H1 (cell line): ENCODE measurements around the gene CCDC136. TPM values are rescaled to one million over a fixed set of nuclear protein-coding genes. Genes with fewer than 3 reads are reported as not detected.

ENCODE experiments used
- BCL11A ChIP-seq, 2 experiments: IDR thresholded peaks; one replicate each; pipeline ENCODE4 v1.6.1; 2011; ENCODE audit warnings: low read depth in 2 of 2, low read length in 2 of 2, mild to moderate bottlenecking in 2 of 2
- CHD2 ChIP-seq: IDR thresholded peaks from 2 replicates; pipeline ENCODE4 v1.6.1; 2012; ENCODE audit warnings: low read length, improper control_type of control experiment
- JUND ChIP-seq: IDR thresholded peaks from 2 replicates; pipeline ENCODE4 v1.6.1; 2011; ENCODE audit warnings: mild to moderate bottlenecking, improper control_type of control experiment, low read length
- KDM1A ChIP-seq: fragments of 200-600, 300-600 bp; sonication (generic); IDR thresholded peaks from 2 replicates; pipeline ENCODE4 v1.7.1; 2016; ENCODE audit warnings: mild to moderate bottlenecking, low read length, borderline replicate concordance
- KDM5A ChIP-seq: fragments of 200-600 bp; IDR thresholded peaks from 2 replicates; pipeline ENCODE4 v1.7.1; 2012; ENCODE audit warnings: mild to moderate bottlenecking, low read length, inconsistent platforms, mixed read lengths
- SAP30 ChIP-seq: fragments of 300-600 bp; sonication (generic); IDR thresholded peaks from 2 replicates; pipeline ENCODE4 v1.7.1; 2012; ENCODE audit warnings: low read length, moderate library complexity, mild to moderate bottlenecking, inconsistent platforms; ENCODE audit not compliant: insufficient read depth, insufficient replicate concordance
- SIN3A ChIP-seq, 2 experiments: IDR thresholded peaks in 1 of 2; conservative IDR thresholded peaks in 1 of 2; 2 replicates each; pipeline ENCODE4 v1.6.1; 2011 to 2012; ENCODE audit warnings: low read length in 2 of 2, improper control_type of control experiment in 1 of 2, low read depth in 1 of 2, mild to moderate bottlenecking in 1 of 2
- SUZ12 ChIP-seq: fragments of 200-600 bp; sonication (generic); IDR thresholded peaks from 2 replicates; pipeline ENCODE4 v1.6.1; 2012; ENCODE audit warnings: mild to moderate bottlenecking, inconsistent platforms, low read length, moderate library complexity, mixed read lengths
- TEAD4 ChIP-seq: IDR thresholded peaks from 2 replicates; pipeline ENCODE4 v1.6.1; 2012; ENCODE audit warnings: low read depth, low read length, inconsistent platforms, mixed read lengths
- polyA plus RNA-seq, 7 experiments: library from polyadenylated mRNA; depleted of rRNA in 3 of 7; stranded (reverse) in 5 of 7; unstranded in 2 of 7; fragments of >200 nt in 5 of 7; fragments of 200-250 nt in 2 of 7; gene quantifications; 1 replicate in 5 of 7; 2 replicates in 1 of 7; 4 replicates in 1 of 7; pipeline versions ENCODE4 v1.2.1 to v1.2.3, GENCODE V29; 2011 to 2013; ENCODE audit warnings: missing spikeins in 2 of 7, mixed read lengths in 2 of 7
- total RNA-seq: library from RNA; stranded (reverse); fragmentation: NEBNext Ultra II Directional; extraction: Animal tissue kit (Norgen Biotek cat#: 25700); gene quantifications from 2 replicates; pipeline ENCODE4 v1.2.1, GENCODE V29; 2021
- TF ChIP-seq, protein P1 (sequence below): fragments of 300-600 bp; sonication (generic); IDR thresholded peaks from 2 replicates; pipeline ENCODE4 v1.7.1; 2012; ENCODE audit warnings: low read length, moderate library complexity, mild to moderate bottlenecking, inconsistent platforms; ENCODE audit not compliant: insufficient replicate concordance
- TF ChIP-seq, protein P2 (sequence below): IDR thresholded peaks from 2 replicates; pipeline ENCODE4 v1.6.1; 2011; ENCODE audit warnings: low read depth, mild to moderate bottlenecking, low read length; ENCODE audit not compliant: insufficient read depth

The CCDC136 gene
- total and polyA plus RNA-seq, 2 of the 8 experiments (the other 6 are each of a cell fraction or from before 2014, with no cell fraction given) = 35.6 to 47.7 TPM

DNA sequence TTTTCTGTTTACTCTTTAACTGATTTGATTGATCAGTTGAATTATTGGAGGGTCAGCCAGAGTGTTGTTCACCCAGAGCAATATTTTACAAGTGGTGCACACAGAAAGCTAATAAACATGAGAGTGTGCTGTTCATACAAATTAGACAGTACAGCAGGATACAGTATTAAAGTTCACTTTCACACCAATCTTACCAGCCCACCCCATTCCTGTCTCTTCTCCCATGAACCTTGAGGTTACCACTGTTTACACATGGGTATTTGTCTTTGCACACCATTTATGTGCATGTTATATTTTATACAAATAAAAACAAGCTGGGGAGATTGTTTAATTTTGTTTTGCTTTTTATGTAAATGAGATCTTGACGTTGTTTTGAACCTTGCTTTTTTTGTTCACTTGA, 46.1 kb upstream of the CCDC136 start (continued):
- TF ChIP-seq, protein P1, sequence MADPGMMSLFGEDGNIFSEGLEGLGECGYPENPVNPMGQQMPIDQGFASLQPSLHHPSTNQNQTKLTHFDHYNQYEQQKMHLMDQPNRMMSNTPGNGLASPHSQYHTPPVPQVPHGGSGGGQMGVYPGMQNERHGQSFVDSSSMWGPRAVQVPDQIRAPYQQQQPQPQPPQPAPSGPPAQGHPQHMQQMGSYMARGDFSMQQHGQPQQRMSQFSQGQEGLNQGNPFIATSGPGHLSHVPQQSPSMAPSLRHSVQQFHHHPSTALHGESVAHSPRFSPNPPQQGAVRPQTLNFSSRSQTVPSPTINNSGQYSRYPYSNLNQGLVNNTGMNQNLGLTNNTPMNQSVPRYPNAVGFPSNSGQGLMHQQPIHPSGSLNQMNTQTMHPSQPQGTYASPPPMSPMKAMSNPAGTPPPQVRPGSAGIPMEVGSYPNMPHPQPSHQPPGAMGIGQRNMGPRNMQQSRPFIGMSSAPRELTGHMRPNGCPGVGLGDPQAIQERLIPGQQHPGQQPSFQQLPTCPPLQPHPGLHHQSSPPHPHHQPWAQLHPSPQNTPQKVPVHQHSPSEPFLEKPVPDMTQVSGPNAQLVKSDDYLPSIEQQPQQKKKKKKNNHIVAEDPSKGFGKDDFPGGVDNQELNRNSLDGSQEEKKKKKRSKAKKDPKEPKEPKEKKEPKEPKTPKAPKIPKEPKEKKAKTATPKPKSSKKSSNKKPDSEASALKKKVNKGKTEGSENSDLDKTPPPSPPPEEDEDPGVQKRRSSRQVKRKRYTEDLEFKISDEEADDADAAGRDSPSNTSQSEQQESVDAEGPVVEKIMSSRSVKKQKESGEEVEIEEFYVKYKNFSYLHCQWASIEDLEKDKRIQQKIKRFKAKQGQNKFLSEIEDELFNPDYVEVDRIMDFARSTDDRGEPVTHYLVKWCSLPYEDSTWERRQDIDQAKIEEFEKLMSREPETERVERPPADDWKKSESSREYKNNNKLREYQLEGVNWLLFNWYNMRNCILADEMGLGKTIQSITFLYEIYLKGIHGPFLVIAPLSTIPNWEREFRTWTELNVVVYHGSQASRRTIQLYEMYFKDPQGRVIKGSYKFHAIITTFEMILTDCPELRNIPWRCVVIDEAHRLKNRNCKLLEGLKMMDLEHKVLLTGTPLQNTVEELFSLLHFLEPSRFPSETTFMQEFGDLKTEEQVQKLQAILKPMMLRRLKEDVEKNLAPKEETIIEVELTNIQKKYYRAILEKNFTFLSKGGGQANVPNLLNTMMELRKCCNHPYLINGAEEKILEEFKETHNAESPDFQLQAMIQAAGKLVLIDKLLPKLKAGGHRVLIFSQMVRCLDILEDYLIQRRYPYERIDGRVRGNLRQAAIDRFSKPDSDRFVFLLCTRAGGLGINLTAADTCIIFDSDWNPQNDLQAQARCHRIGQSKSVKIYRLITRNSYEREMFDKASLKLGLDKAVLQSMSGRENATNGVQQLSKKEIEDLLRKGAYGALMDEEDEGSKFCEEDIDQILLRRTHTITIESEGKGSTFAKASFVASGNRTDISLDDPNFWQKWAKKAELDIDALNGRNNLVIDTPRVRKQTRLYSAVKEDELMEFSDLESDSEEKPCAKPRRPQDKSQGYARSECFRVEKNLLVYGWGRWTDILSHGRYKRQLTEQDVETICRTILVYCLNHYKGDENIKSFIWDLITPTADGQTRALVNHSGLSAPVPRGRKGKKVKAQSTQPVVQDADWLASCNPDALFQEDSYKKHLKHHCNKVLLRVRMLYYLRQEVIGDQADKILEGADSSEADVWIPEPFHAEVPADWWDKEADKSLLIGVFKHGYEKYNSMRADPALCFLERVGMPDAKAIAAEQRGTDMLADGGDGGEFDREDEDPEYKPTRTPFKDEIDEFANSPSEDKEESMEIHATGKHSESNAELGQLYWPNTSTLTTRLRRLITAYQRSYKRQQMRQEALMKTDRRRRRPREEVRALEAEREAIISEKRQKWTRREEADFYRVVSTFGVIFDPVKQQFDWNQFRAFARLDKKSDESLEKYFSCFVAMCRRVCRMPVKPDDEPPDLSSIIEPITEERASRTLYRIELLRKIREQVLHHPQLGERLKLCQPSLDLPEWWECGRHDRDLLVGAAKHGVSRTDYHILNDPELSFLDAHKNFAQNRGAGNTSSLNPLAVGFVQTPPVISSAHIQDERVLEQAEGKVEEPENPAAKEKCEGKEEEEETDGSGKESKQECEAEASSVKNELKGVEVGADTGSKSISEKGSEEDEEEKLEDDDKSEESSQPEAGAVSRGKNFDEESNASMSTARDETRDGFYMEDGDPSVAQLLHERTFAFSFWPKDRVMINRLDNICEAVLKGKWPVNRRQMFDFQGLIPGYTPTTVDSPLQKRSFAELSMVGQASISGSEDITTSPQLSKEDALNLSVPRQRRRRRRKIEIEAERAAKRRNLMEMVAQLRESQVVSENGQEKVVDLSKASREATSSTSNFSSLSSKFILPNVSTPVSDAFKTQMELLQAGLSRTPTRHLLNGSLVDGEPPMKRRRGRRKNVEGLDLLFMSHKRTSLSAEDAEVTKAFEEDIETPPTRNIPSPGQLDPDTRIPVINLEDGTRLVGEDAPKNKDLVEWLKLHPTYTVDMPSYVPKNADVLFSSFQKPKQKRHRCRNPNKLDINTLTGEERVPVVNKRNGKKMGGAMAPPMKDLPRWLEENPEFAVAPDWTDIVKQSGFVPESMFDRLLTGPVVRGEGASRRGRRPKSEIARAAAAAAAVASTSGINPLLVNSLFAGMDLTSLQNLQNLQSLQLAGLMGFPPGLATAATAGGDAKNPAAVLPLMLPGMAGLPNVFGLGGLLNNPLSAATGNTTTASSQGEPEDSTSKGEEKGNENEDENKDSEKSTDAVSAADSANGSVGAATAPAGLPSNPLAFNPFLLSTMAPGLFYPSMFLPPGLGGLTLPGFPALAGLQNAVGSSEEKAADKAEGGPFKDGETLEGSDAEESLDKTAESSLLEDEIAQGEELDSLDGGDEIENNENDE = no peak
- TF ChIP-seq JUND (no peak), TEAD4 (no peak), SIN3A (conservative IDR thresholded peaks at IDR 0.05 in 1 of 2, IDR thresholded peaks at IDR 0.05 in 1 of 2; ENCODE audit: low read depth in 1 of 2, low read length in 2 of 2) (no peak), SAP30 (no peak), KDM1A (no peak), SUZ12 (no peak), KDM5A (no peak), CHD2 (no peak), BCL11A (IDR thresholded peaks at IDR 0.05; ENCODE audit: low read depth in 2 of 2, low read length in 2 of 2) (no peak)
- TF ChIP-seq, protein P2, sequence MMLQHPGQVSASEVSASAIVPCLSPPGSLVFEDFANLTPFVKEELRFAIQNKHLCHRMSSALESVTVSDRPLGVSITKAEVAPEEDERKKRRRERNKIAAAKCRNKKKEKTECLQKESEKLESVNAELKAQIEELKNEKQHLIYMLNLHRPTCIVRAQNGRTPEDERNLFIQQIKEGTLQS = no peak
